Osteoblast (primary cell): ENCODE results near the gene FRMD3. TPM values are rescaled to one million over a fixed set of nuclear protein-coding genes. Genes with fewer than 3 reads are reported as not detected.

ENCODE experiments used
- DNase-seq: peaks from one replicate; pipeline ENCODE4 v3.0.0; 2011; ENCODE audit warnings: low spot score, mixed read lengths; ENCODE audit not compliant: insufficient read length; ENCODE audit errors: missing footprints
- H2AFZ ChIP-seq: 2 replicates; pipeline ENCODE4 v1.6.0; 2011; ENCODE audit warnings: mild to moderate bottlenecking, low read length
- H3K27ac ChIP-seq: 2 replicates; pipeline ENCODE4 v1.5.1; 2011; ENCODE audit warnings: mild to moderate bottlenecking, low read depth, low read length, moderate library complexity
- H3K27me3 ChIP-seq: 2 replicates; pipeline ENCODE4 v1.6.0; 2012; ENCODE audit warnings: mild to moderate bottlenecking, control low read depth, inconsistent platforms, low read length, moderate library complexity; ENCODE audit not compliant: insufficient read depth
- H3K36me3 ChIP-seq: 2 replicates; pipeline ENCODE4 v1.5.1; 2011; ENCODE audit warnings: mild to moderate bottlenecking, low read length, control low read depth, moderate library complexity; ENCODE audit not compliant: insufficient read depth
- H3K4me1 ChIP-seq: 2 replicates; pipeline ENCODE4 v1.5.1; 2011; ENCODE audit warnings: mild to moderate bottlenecking, low read length, control low read depth, moderate library complexity; ENCODE audit not compliant: insufficient read depth
- H3K4me2 ChIP-seq: 2 replicates; pipeline ENCODE4 v1.6.0; 2011; ENCODE audit warnings: mild to moderate bottlenecking, low read length; ENCODE audit not compliant: insufficient read depth
- H3K4me3 ChIP-seq: fragments of 200-600 bp; sonication (generic); 3 replicates; pipeline ENCODE4 v1.5.1; 2012; ENCODE audit warnings: mild to moderate bottlenecking, low read length, inconsistent platforms; ENCODE audit not compliant: insufficient read depth
- H3K79me2 ChIP-seq: 2 replicates; pipeline ENCODE4 v1.6.0; 2012; ENCODE audit warnings: mild to moderate bottlenecking, low read length, control low read depth, inconsistent platforms; ENCODE audit not compliant: insufficient read depth
- H3K9me3 ChIP-seq: 2 replicates; pipeline ENCODE4 v1.5.1; 2011; ENCODE audit warnings: low read depth, low read length, control low read depth
- H4K20me1 ChIP-seq: 2 replicates; pipeline ENCODE4 v1.6.0; 2012; ENCODE audit warnings: mild to moderate bottlenecking, low read length, control low read depth; ENCODE audit not compliant: insufficient read depth
- CTCF ChIP-seq: IDR thresholded peaks from 2 replicates; pipeline ENCODE4 v1.5.1; 2011; ENCODE audit warnings: mild to moderate bottlenecking, low read depth, low read length, moderate library complexity; ENCODE audit errors: extremely low read depth
- total RNA-seq: library from RNA; depleted of rRNA; stranded (reverse); fragments of >200 nt; gene quantifications from 2 replicates; pipeline ENCODE4 v1.2.3, GENCODE V29; 2012

The FRMD3 gene
- total RNA-seq, 1 donor: 0.36 TPM

- H2AFZ ChIP-seq: no peak overlapping the region
- H3K4me2 ChIP-seq: no peak overlapping the region
- H3K27ac ChIP-seq: no peak overlapping the region
These were observed 134.5 kb downstream of the FRMD3 start for GRCh38 chr9:83403527-83404238.

GRCh38 chr9:83401328-83401900 lies 136.8 kb downstream of the FRMD3 start:
- TF ChIP-seq CTCF: no peak

More at GRCh38 chr9:83403527-83404238, 134.5 kb downstream of the FRMD3 start:
- Histone ChIP-seq H3K4me1 (no peaks in the 10 kb centered on the region), H3K36me3 (no peaks in the 10 kb centered on the region), H3K27me3 (no peaks in the 10 kb centered on the region), H3K79me2 (no peaks in the 10 kb centered on the region), H3K4me3 (no peak overlapping the region), H4K20me1 (no peaks in the 10 kb centered on the region), H3K9me3 (no peaks in the 10 kb centered on the region)
- no peak for DNase-seq
- TF ChIP-seq CTCF: no peak

GRCh38 chr9:83396813-83397212 lies 141.4 kb downstream of the FRMD3 start:
- no peak for DNase-seq
- no peaks in the 10 kb centered on the region for H3K9me3 ChIP-seq
- no peaks in the 10 kb centered on the region for H3K4me1 ChIP-seq
- H3K36me3 ChIP-seq: no peaks in the 10 kb centered on the region
- H3K4me3 ChIP-seq: no peak overlapping the region
- no peak overlapping the region for H3K27ac ChIP-seq
- no peak for TF ChIP-seq CTCF
- no peaks in the 10 kb centered on the region for H3K27me3 ChIP-seq
- H3K79me2 ChIP-seq: no peaks in the 10 kb centered on the region
- H3K4me2 ChIP-seq: no peak overlapping the region
- no peaks in the 10 kb centered on the region for H4K20me1 ChIP-seq
- no peak overlapping the region for H2AFZ ChIP-seq

More at GRCh38 chr9:83401328-83401900, 136.8 kb downstream of the FRMD3 start:
- no peaks in the 10 kb centered on the region for H3K27me3 ChIP-seq
- H4K20me1 ChIP-seq: no peaks in the 10 kb centered on the region
- no peak overlapping the region for H2AFZ ChIP-seq
- H3K4me2 ChIP-seq: no peak overlapping the region
- no peaks in the 10 kb centered on the region for H3K36me3 ChIP-seq
- no peak overlapping the region for H3K4me3 ChIP-seq
- DNase-seq: no peak
- H3K4me1 ChIP-seq: no peaks in the 10 kb centered on the region
- no peaks in the 10 kb centered on the region for H3K79me2 ChIP-seq
- no peak overlapping the region for H3K27ac ChIP-seq
- H3K9me3 ChIP-seq: no peaks in the 10 kb centered on the region

- no peaks in the 10 kb centered on the region for H3K4me1 ChIP-seq
- no peak overlapping the region for H3K4me3 ChIP-seq
- no peaks in the 10 kb centered on the region for H3K9me3 ChIP-seq
- H2AFZ ChIP-seq: no peak overlapping the region
- H4K20me1 ChIP-seq: no peaks in the 10 kb centered on the region
- no peak for DNase-seq
- no peak overlapping the region for H3K4me2 ChIP-seq
- H3K27ac ChIP-seq: no peak overlapping the region
- no peaks in the 10 kb centered on the region for H3K79me2 ChIP-seq
- no peak for TF ChIP-seq CTCF
- H3K36me3 ChIP-seq: no peaks in the 10 kb centered on the region
- H3K27me3 ChIP-seq: no peaks in the 10 kb centered on the region
These were observed 141.9 kb downstream of the FRMD3 start for GRCh38 chr9:83396342-83396741.
